OCI-LY7 (cell line): Measurements from ENCODE around the gene CDK4. TPM values are rescaled to one million over a fixed set of nuclear protein-coding genes. Genes with fewer than 3 reads are reported as not detected.
A peak's percentile ranks its signal among the peaks of the same experiment; 100 is the strongest.

Source experiments
- BruUV-seq: library from RNA; stranded (reverse); fragments of 400-500 nt; replicated peaks from 2 replicates; lab custom pipeline; 2021; lab: Mats Ljungman, UMichigan
- CTCF ChIA-PET: fragments of 300-600 bp; sonication (Branson Sonifier 250); formaldehyde crosslinking; loops from one replicate; lab custom pipeline; 2022; ENCODE audit warnings: antibody characterized with exemption; ENCODE audit not compliant: unreplicated experiment; lab: Charles Lee
- POLR2A ChIA-PET: fragments of 300-600 bp; sonication (Branson Sonifier 250); formaldehyde crosslinking; loops from one replicate; lab custom pipeline; 2022; ENCODE audit warnings: antibody characterized with exemption; lab: Charles Lee
- DNase-seq: peaks from one replicate; pipeline ENCODE4 v3.0.0-alpha.2; 2015; ENCODE audit warnings: low spot score
- H2AFZ ChIP-seq: fragments of 200-600 bp; sonication (generic), shearing (Covaris generic); 2 replicates; pipeline ENCODE4 v1.6.1; 2014; ENCODE audit warnings: mild to moderate bottlenecking, antibody characterized with exemption, low read length, moderate library complexity
- H3K27ac ChIP-seq: fragments of 200-600 bp; sonication (generic); 2 replicates; pipeline ENCODE4 v1.5.1; 2014; ENCODE audit warnings: mixed run types, low read depth, mild to moderate bottlenecking, moderate library complexity, low read length, inconsistent platforms; ENCODE audit not compliant: poor library complexity, severe bottlenecking
- H3K36me3 ChIP-seq: fragments of 200-600 bp; sonication (generic); 2 replicates; pipeline ENCODE4 v1.6.1; 2014; ENCODE audit warnings: mild to moderate bottlenecking, antibody characterized with exemption, low read length, moderate library complexity, mixed read lengths; ENCODE audit not compliant: insufficient read depth
- H3K4me1 ChIP-seq: fragments of 200-600 bp; sonication (generic); 2 replicates; pipeline ENCODE4 v1.5.1; 2014; ENCODE audit warnings: mild to moderate bottlenecking, low read length; ENCODE audit not compliant: insufficient read depth, poor library complexity, severe bottlenecking
- H3K4me2 ChIP-seq: fragments of 200-600 bp; sonication (generic); 2 replicates; pipeline ENCODE4 v1.6.1; 2014; ENCODE audit warnings: mild to moderate bottlenecking, low read length
- H3K4me3 ChIP-seq: fragments of 200-600 bp; sonication (generic); 2 replicates; pipeline ENCODE4 v1.5.1; 2014; ENCODE audit warnings: mild to moderate bottlenecking, low read depth, low read length; ENCODE audit not compliant: poor library complexity, severe bottlenecking
- H3K79me2 ChIP-seq: fragments of 200-600 bp; sonication (generic); 2 replicates; pipeline ENCODE4 v1.6.1; 2016; ENCODE audit warnings: low read depth, mild to moderate bottlenecking, low read length, moderate library complexity, mixed read lengths; ENCODE audit not compliant: insufficient read depth
- H3K9me2 ChIP-seq: fragments of 200-600 bp; sonication (generic); 2 replicates; pipeline ENCODE4 v1.6.1; 2016; ENCODE audit warnings: mild to moderate bottlenecking, low read length, mixed read lengths; ENCODE audit not compliant: insufficient read depth
- H3K9me3 ChIP-seq: fragments of 200-600 bp; sonication (generic); 2 replicates; pipeline ENCODE4 v1.6.1; 2014; ENCODE audit warnings: mild to moderate bottlenecking, mixed run types, low read length, mixed read lengths
- H4K20me1 ChIP-seq: fragments of 200-600 bp; sonication (generic); 2 replicates; pipeline ENCODE4 v1.6.1; 2014; ENCODE audit warnings: mild to moderate bottlenecking, antibody characterized with exemption, low read length, moderate library complexity, mixed read lengths; ENCODE audit not compliant: insufficient read depth
- EZH2phosphoT487 ChIP-seq: fragments of 200-600 bp; sonication (generic); IDR thresholded peaks from 2 replicates; pipeline ENCODE4 v1.6.1; 2018; ENCODE audit warnings: low read depth, borderline replicate concordance, mild to moderate bottlenecking, mixed run types, antibody characterized with exemption, low read length, moderate library complexity, mixed read lengths
- intact Hi-C: fragments of 100-400 bp; cut with micrococcal nuclease; formaldehyde crosslinking; loops from one replicate; pipeline ENCODE4 v1.10.0; 2022; ENCODE audit not compliant: unreplicated experiment
- total RNA-seq, 2 experiments: library from RNA; depleted of rRNA in 1 of 2; stranded (reverse); fragments of >200 nt in 1 of 2; shearing (Covaris generic) in 1 of 2; gene quantifications; 2 replicates each; pipeline ENCODE4 v1.2.3, GENCODE V29; 2014 to 2022
- TF ChIP-seq, protein P1 (sequence below): fragments of 200-600 bp; sonication (generic); conservative IDR thresholded peaks from 2 replicates; pipeline ENCODE4 v1.5.1; 2014; ENCODE audit warnings: mild to moderate bottlenecking, antibody characterized with exemption, low read length, moderate library complexity, mixed read lengths

Gene CDK4
- total RNA-seq, 2 experiments from 2014 or later: 192 to 280 TPM

- H4K20me1 ChIP-seq: no peaks in the 10 kb centered on the region
- DNase-seq: no peak
- ChIA-PET CTCF (no interaction called here), POLR2A (no interaction called here)
- H3K4me3 ChIP-seq: no peak overlapping the region
- peaks cover 8% of the 10 kb centered on the region for H3K4me1 ChIP-seq
- no peak overlapping the region for H3K4me2 ChIP-seq
- no peak for TF ChIP-seq EZH2phosphoT487
- TF ChIP-seq, protein P1, sequence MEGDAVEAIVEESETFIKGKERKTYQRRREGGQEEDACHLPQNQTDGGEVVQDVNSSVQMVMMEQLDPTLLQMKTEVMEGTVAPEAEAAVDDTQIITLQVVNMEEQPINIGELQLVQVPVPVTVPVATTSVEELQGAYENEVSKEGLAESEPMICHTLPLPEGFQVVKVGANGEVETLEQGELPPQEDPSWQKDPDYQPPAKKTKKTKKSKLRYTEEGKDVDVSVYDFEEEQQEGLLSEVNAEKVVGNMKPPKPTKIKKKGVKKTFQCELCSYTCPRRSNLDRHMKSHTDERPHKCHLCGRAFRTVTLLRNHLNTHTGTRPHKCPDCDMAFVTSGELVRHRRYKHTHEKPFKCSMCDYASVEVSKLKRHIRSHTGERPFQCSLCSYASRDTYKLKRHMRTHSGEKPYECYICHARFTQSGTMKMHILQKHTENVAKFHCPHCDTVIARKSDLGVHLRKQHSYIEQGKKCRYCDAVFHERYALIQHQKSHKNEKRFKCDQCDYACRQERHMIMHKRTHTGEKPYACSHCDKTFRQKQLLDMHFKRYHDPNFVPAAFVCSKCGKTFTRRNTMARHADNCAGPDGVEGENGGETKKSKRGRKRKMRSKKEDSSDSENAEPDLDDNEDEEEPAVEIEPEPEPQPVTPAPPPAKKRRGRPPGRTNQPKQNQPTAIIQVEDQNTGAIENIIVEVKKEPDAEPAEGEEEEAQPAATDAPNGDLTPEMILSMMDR: no peak
- BruUV-seq: no TSS peak
- intact Hi-C loops: no loop called here
- H3K9me3 ChIP-seq: no peaks in the 10 kb centered on the region
- no peaks in the 10 kb centered on the region for H3K79me2 ChIP-seq
- no peak overlapping the region for H2AFZ ChIP-seq
- H3K9me2 ChIP-seq: no peaks in the 10 kb centered on the region
- H3K36me3 ChIP-seq: peaks cover 45% of the 10 kb centered on the region
- H3K27ac ChIP-seq: peak overlapping the region; percentile 30
Measured at GRCh38 chr12:57724003-57724935, 27.8 kb downstream of the CDK4 start.

GRCh38 chr12:57723630-57723962 is 28.5 kb downstream of the CDK4 start:
- Histone ChIP-seq H3K79me2 (no peaks in the 10 kb centered on the region), H3K9me3 (no peaks in the 10 kb centered on the region), H4K20me1 (no peaks in the 10 kb centered on the region), H2AFZ (no peak overlapping the region), H3K4me2 (no peak overlapping the region), H3K9me2 (no peaks in the 10 kb centered on the region), H3K27ac (no peak overlapping the region), H3K36me3 (peaks cover 50% of the 10 kb centered on the region), H3K4me1 (peaks cover 8% of the 10 kb centered on the region), H3K4me3 (no peak overlapping the region)
- ChIA-PET POLR2A (no interaction called here), CTCF (no interaction called here)
- intact Hi-C loops: no loop called here
- TF ChIP-seq EZH2phosphoT487: no peak
- TF ChIP-seq, protein P1: no peak
- DNase-seq: no peak
- no TSS peak for BruUV-seq
